ENCODE data around the gene AIPL1. TPM values are rescaled to one million over a fixed set of nuclear protein-coding genes. Genes with fewer than 3 reads are reported as not detected.

Gene AIPL1
- total and polyA plus RNA-seq, 2 experiments from 2014 or later = not detected

DNA sequence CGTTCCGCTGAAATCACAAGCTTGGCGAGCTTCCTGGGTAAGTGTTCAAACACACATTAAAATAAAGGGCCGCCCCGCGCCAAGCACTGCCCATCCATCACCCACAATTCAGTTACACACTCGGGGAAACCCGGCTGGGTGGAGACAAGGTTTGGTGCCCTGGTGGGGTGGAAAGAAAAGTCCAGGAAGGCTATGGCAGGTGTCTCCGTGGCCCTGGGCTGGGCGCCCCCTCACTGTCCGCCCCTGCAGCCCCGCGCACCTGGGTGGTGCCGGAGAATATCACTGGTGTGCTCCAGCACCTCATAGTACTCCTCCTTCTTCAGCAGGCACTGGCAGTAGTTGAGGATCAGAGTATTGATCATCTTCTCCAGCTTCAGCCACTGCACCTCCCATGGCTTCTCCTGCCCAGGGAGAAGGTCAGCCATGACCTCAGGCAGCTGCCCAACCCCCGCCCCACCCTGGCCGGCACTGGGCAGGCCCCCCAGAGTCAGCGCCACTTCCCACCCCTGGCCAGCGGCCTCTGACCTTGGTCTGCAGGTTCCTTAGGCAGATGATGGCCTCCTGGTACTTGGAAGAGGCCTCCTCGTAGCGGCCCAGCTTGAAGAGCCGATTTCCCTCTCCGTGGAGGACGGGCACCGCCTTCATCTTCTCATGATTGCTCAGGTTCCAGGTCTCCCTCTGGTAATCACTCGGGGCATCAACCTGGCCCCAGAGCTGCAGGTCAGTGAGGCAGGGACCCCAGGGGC lies 8.4 kb downstream of the AIPL1 start:
- no peak overlapping the region for H3K4me3 ChIP-seq
- no peaks in the 10 kb centered on the region for H3K27me3 ChIP-seq
- H3K4me1 ChIP-seq (ENCODE audit: low read depth) = no peaks in the 10 kb centered on the region
- H3K27ac ChIP-seq = no peak overlapping the region
- H3K9me3 ChIP-seq (ENCODE audit: low read depth) = no peaks in the 10 kb centered on the region
- DNase-seq (ENCODE audit: low read depth in 1 of 2, low spot score in 1 of 2) = no peak
- TF ChIP-seq, protein P1, sequence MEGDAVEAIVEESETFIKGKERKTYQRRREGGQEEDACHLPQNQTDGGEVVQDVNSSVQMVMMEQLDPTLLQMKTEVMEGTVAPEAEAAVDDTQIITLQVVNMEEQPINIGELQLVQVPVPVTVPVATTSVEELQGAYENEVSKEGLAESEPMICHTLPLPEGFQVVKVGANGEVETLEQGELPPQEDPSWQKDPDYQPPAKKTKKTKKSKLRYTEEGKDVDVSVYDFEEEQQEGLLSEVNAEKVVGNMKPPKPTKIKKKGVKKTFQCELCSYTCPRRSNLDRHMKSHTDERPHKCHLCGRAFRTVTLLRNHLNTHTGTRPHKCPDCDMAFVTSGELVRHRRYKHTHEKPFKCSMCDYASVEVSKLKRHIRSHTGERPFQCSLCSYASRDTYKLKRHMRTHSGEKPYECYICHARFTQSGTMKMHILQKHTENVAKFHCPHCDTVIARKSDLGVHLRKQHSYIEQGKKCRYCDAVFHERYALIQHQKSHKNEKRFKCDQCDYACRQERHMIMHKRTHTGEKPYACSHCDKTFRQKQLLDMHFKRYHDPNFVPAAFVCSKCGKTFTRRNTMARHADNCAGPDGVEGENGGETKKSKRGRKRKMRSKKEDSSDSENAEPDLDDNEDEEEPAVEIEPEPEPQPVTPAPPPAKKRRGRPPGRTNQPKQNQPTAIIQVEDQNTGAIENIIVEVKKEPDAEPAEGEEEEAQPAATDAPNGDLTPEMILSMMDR (IDR thresholded peaks at IDR 0.05; ENCODE audit: low read depth, low read length) = no peak
- no peaks in the 10 kb centered on the region for H3K36me3 ChIP-seq

DNA sequence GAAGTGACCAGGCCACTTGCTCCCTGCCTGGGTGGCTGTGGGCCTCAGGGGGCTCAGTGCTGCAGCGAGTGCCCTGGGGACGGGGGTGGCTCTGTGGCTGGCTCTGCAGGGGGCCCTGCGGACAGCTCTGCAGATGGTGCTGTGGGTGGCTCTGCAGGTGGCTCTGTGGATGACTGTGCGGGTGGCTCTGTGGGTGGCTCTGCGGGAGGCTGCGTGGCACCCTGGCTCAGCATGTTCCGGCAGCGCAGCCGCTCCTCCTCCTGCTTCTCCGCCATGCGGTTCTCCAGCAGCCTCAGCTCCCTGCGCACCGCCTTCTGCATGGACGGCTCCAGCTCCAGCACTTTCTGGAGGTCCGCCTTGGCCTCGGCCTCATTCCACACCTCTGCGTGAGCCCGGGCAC lies 9.5 kb downstream of the AIPL1 start:
- TF ChIP-seq, protein P1 (IDR thresholded peaks at IDR 0.05; ENCODE audit: low read depth, low read length) = no peak
- Histone ChIP-seq H3K4me3 (no peak overlapping the region), H3K36me3 (no peaks in the 10 kb centered on the region), H3K27ac (no peak overlapping the region), H3K27me3 (no peaks in the 10 kb centered on the region), H3K4me1 (ENCODE audit: low read depth) (no peaks in the 10 kb centered on the region), H3K9me3 (ENCODE audit: low read depth) (no peaks in the 10 kb centered on the region)
- DNase-seq (ENCODE audit: low read depth in 1 of 2, low spot score in 1 of 2) = no peak

DNA sequence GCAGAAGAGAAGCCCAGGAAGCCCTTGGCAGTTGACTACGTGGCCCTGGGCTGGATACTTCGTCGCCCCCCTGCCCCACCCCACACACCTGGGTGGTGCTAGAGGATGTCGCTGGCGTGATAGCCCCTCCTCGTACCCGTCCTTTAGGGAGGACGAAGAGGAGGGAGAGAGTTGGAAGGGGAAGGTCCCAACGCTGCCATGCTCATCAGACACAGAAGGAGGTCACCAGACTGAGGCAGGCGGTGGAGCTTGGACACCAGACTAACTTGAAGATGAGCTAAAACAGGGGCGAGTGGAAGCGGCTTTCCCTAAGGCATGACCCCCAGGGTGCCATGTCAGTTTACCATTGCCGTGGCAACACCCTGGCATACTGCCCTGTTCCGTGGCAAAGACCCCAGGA lies 11.0 kb downstream of the AIPL1 start:
- Histone ChIP-seq H3K4me1 (ENCODE audit: low read depth) (no peaks in the 10 kb centered on the region), H3K9me3 (ENCODE audit: low read depth) (no peaks in the 10 kb centered on the region), H3K4me3 (no peak overlapping the region), H3K27ac (no peak overlapping the region), H3K27me3 (no peaks in the 10 kb centered on the region), H3K36me3 (no peaks in the 10 kb centered on the region)
- no peak for DNase-seq (ENCODE audit: low read depth in 1 of 2, low spot score in 1 of 2)
- TF ChIP-seq, protein P1 (IDR thresholded peaks at IDR 0.05; ENCODE audit: low read depth, low read length) = no peak

DNA sequence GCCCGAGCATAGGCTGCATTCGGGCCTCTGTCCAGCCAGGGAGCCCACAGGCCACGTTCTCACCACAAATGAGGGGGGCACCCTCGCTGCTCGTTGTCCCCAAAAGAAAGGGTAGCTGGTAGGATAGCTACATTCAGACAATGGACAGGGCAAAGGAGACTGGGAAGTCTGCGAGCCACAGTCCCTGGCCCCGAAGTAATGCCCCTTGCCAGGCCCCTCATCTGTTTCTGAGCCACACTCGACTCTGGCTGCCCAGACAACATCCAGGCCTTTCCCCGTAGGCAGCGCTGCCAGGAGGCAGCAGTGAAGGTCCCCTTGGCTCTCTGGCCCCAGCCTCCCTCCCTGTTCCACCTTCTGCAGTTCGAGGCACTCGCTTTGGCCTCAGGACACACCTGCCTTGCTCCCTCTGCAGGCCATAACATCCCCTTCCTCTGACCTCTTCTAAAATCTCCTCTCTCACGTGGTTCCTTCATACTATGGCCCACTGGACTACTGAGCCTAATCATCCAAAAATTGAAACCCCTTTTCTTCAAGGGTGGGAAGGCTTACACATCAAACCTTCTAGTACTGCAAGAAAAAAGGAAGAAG lies 12.2 kb downstream of the AIPL1 start:
- Histone ChIP-seq H3K36me3 (no peaks in the 10 kb centered on the region), H3K4me1 (ENCODE audit: low read depth) (no peaks in the 10 kb centered on the region), H3K27me3 (peaks cover under 1% of the 10 kb centered on the region), H3K27ac (no peak overlapping the region), H3K4me3 (no peak overlapping the region), H3K9me3 (ENCODE audit: low read depth) (no peaks in the 10 kb centered on the region)
- TF ChIP-seq, protein P1 (IDR thresholded peaks at IDR 0.05; ENCODE audit: low read depth, low read length) = no peak
- DNase-seq (ENCODE audit: low read depth in 1 of 2, low spot score in 1 of 2) = no peak

DNA sequence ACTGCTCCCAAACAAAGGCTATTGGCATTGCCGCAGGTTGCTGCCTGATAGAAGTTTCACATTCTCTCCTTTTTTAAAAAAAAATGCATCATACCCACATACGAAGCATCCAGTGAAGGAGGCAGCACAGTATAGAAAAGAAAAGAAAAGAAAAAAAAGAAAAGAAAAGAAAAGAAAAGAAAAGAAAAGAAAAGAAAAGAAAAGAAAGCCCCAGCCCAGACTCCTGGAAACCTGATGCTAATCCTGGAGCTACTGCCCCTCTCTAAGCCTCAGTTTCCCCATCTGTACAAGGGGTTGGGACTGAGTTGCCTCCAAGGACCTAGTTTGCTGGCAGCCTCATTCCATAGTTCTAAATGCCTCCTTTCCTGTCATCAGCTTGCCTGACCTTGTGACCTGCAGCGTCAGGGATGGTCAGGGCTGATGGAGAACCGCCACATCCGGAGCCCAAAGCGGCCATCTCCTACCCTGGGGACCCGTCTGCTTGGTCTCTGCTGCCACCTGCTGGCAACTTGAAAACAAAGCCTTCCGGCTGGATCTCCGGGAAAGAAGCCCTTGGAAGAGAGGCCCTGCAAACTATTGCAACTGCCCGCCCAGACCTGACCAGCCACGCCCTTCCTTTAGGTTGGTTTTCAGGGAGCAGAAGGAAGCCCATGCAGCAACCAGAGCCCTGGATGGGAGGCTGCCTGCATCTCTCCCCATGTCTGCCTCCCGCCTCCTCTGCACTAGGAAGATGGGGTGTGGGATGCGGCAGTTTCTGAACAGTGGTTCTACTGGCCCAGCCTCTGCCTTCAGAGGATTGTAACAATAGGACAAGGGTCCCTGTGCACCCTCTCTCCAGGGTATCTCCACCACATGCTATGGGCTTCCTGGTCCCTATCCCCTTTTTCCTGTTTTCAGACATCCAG lies 13.0 kb downstream of the AIPL1 start:
- no peaks in the 10 kb centered on the region for H3K9me3 ChIP-seq (ENCODE audit: low read depth)
- H3K36me3 ChIP-seq = no peaks in the 10 kb centered on the region
- H3K27ac ChIP-seq = no peak overlapping the region
- H3K4me3 ChIP-seq = no peak overlapping the region
- peaks cover 3% of the 10 kb centered on the region for H3K27me3 ChIP-seq
- peak; percentile 80 to 85 for DNase-seq (ENCODE audit: low read depth in 1 of 2, low spot score in 1 of 2)
- no peaks in the 10 kb centered on the region for H3K4me1 ChIP-seq (ENCODE audit: low read depth)
- TF ChIP-seq, protein P1 (IDR thresholded peaks at IDR 0.05; ENCODE audit: low read depth, low read length) = peak; percentile 83

Measured in cardiac muscle cell (in vitro differentiated cells and primary cell).